Measurements from ENCODE around the gene MDC1. TPM values are rescaled to one million over a fixed set of nuclear protein-coding genes. Genes with fewer than 3 reads are reported as not detected.
A peak's percentile ranks its signal among the peaks of the same experiment; 100 is the strongest.

MDC1 gene
- total and polyA plus RNA-seq, 2 of the 13 experiments (the other 11 are each of a cell fraction or from before 2014, with no cell fraction given), result 8.4 to 14.0 TPM

- TF ChIP-seq KLF12 (CRISPR knock-in tag; IDR thresholded peaks at IDR 0.05; ENCODE audit: borderline replicate concordance) (no peak), ZNF775 (CRISPR knock-in tag; IDR thresholded peaks at IDR 0.05; ENCODE audit: borderline replicate concordance) (no peak), ZNF18 (CRISPR knock-in tag; IDR thresholded peaks at IDR 0.05; ENCODE audit: insufficient replicate concordance) (no peak), CCAR2 (optimal IDR thresholded peaks at IDR 0.05; ENCODE audit: low read depth, low read length) (no peak), JUNB (CRISPR knock-in tag; IDR thresholded peaks at IDR 0.05; ENCODE audit: borderline replicate concordance) (no peak), SMC3 (IDR thresholded peaks at IDR 0.05; ENCODE audit: low read length) (no peak), ZEB1 (IDR thresholded peaks at IDR 0.05; ENCODE audit: insufficient replicate concordance, low read depth) (no peak), BCLAF1 (IDR thresholded peaks at IDR 0.05) (no peak), SRSF9 (IDR thresholded peaks at IDR 0.05; ENCODE audit: borderline replicate concordance, insufficient read depth, low read depth, low read length, poor library complexity, severe bottlenecking) (no peak), ZNF121 (CRISPR knock-in tag; IDR thresholded peaks at IDR 0.05) (peak; percentile 43; the same call in 1 of the 2 replicates), ZNF329 (CRISPR knock-in tag; IDR thresholded peaks at IDR 0.05; ENCODE audit: low read depth) (no peak), SIN3B (IDR thresholded peaks at IDR 0.05; ENCODE audit: low read length) (no peak), FOXP1 (IDR thresholded peaks at IDR 0.05) (no peak), FOXP1 (CRISPR knock-in tag; IDR thresholded peaks at IDR 0.05) (no peak), MAFK (conservative IDR thresholded peaks at IDR 0.05 in 1 of 2, IDR thresholded peaks at IDR 0.05 in 1 of 2; ENCODE audit: low read length in 2 of 2) (no peak), ERF (CRISPR knock-in tag; IDR thresholded peaks at IDR 0.05) (no peak), SYNCRIP (IDR thresholded peaks at IDR 0.05; ENCODE audit: insufficient read depth, low read depth, low read length) (no peak), ADNP (CRISPR knock-in tag; IDR thresholded peaks at IDR 0.05) (no peak), GATAD1 (CRISPR knock-in tag; IDR thresholded peaks at IDR 0.05) (no peak), ZBTB46 (CRISPR knock-in tag; IDR thresholded peaks at IDR 0.05; ENCODE audit: borderline replicate concordance) (no peak), PAX8 (CRISPR knock-in tag; IDR thresholded peaks at IDR 0.05; ENCODE audit: borderline replicate concordance) (no peak), ATF4 (CRISPR knock-in tag; IDR thresholded peaks at IDR 0.05) (no peak), SRY (CRISPR knock-in tag; IDR thresholded peaks at IDR 0.05) (no peak), CENPX (CRISPR knock-in tag; IDR thresholded peaks at IDR 0.05) (no peak), ZNF530 (CRISPR knock-in tag; IDR thresholded peaks at IDR 0.05; ENCODE audit: low read depth) (no peak), ZFP62 (CRISPR knock-in tag; IDR thresholded peaks at IDR 0.05) (no peak)
These were observed 277 bp downstream of the MDC1 start (continued) for GRCh38 chr6:30716879-30717128.

Data from HepG2 (cell line).